ENCODE results near the gene SLC38A10. TPM values are rescaled to one million over a fixed set of nuclear protein-coding genes. Genes with fewer than 3 reads are reported as not detected.

SLC38A10 gene
- total RNA-seq, 1 donor from 2014 or later, result 97.1 TPM

- DNase-seq, result no peak
- Mint-ChIP-seq H3K36me3 (ENCODE audit: low read depth) (peaks cover 53% of the 10 kb centered on the region), H3K27ac (no peak overlapping the region), H3K9me3 (no peaks in the 10 kb centered on the region), H3K4me3 (no peak overlapping the region), H3K27me3 (no peaks in the 10 kb centered on the region), H3K4me1 (peaks cover 11% of the 10 kb centered on the region)
- intact Hi-C loops (cut with micrococcal nuclease), result loop anchor here (2.0 to 5.0 kb wide), 3 partner anchors 42 to 300 kb away; partner anchors contain the start of genes FAAP100 and SLC38A10
- ChIA-PET CTCF (interaction anchor here (0.8 to 3.6 kb wide), 6 partner anchors 13 to 349 kb away, joined by 3 to 26 read pairs (median 5); partner anchors contain the start of genes CEP131, NDUFAF8 and TEPSIN), POLR2A (interaction anchor here (0.6 to 1.5 kb wide), 3 partner anchors 14 to 265 kb away, joined by 3 to 6 read pairs (median 6); partner anchors contain the start of genes ACTG1, NDUFAF8 and TEPSIN)
- no peak for ATAC-seq (ENCODE audit: low read depth)
- TF ChIP-seq CTCF (IDR thresholded peaks at IDR 0.05), result no peak
These were observed 42.7 kb downstream of the SLC38A10 start for GRCh38 chr17:81252326-81252986.

DNA sequence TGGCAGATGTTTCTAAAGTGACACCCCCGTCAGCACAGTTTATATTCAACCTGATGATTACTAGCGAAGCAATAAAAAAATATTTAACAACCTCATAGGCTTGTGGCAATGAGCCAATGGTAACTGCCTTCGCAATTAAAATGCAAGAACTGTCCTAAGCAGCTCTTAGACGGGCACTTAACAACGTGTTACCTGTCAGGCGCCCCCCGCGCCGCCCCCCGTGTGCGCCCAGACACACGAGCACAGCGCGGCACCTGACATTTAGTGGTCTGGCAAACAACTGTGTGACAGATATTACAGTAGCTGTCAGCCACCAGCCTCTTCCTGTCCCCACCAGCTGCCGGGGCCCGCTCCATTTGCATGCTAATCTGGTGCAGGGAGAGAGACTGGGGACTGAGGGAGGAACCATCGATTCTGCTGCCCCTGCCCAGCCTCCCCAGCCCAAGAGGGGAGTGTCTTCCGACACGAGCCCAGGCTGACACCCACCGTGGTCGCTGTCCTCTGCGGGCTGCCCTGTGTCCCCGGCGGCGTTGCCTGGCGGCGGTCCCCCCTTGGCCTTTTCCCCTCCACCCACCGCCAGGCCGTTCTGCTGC, 43.3 kb downstream of the SLC38A10 start:
- no peak overlapping the region for H3K4me3 Mint-ChIP-seq
- H3K27me3 Mint-ChIP-seq, result no peaks in the 10 kb centered on the region
- peaks cover 11% of the 10 kb centered on the region for H3K4me1 Mint-ChIP-seq
- H3K27ac Mint-ChIP-seq, result no peak overlapping the region
- ATAC-seq (ENCODE audit: low read depth) (no peak), DNase-seq (no peak)
- peaks cover 48% of the 10 kb centered on the region for H3K36me3 Mint-ChIP-seq (ENCODE audit: low read depth)
- H3K9me3 Mint-ChIP-seq, result no peaks in the 10 kb centered on the region
- CTCF ChIA-PET, result no interaction called here
- intact Hi-C loops (cut with micrococcal nuclease), result loop anchor here (2.0 to 5.0 kb wide), 3 partner anchors 43 to 300 kb away; partner anchors contain the start of genes FAAP100 and SLC38A10
- POLR2A ChIA-PET, result interaction anchor here (1.5 kb wide), 1 partner anchor 13 kb away, joined by 6 read pairs; the partner anchor contains the start of genes NDUFAF8 and TEPSIN
- TF ChIP-seq CTCF (IDR thresholded peaks at IDR 0.05), result no peak

- ChIA-PET POLR2A (interaction anchor here (1.5 kb wide), 1 partner anchor 12 kb away, joined by 6 read pairs; the partner anchor contains the start of genes NDUFAF8 and TEPSIN), CTCF (no interaction called here)
- Mint-ChIP-seq H3K9me3 (no peaks in the 10 kb centered on the region), H3K4me3 (no peak overlapping the region), H3K27ac (no peak overlapping the region), H3K36me3 (ENCODE audit: low read depth) (peaks cover 49% of the 10 kb centered on the region), H3K4me1 (peaks cover 11% of the 10 kb centered on the region), H3K27me3 (no peaks in the 10 kb centered on the region)
- intact Hi-C loops (cut with micrococcal nuclease), result loop anchor here (5.0 kb wide), 2 partner anchors 136 to 301 kb away; partner anchors contain the start of gene FAAP100
- ATAC-seq (ENCODE audit: low read depth) (no peak), DNase-seq (no peak)
- TF ChIP-seq CTCF (IDR thresholded peaks at IDR 0.05), result no peak
These were observed 43.9 kb downstream of the SLC38A10 start for GRCh38 chr17:81251094-81251708.

DNA sequence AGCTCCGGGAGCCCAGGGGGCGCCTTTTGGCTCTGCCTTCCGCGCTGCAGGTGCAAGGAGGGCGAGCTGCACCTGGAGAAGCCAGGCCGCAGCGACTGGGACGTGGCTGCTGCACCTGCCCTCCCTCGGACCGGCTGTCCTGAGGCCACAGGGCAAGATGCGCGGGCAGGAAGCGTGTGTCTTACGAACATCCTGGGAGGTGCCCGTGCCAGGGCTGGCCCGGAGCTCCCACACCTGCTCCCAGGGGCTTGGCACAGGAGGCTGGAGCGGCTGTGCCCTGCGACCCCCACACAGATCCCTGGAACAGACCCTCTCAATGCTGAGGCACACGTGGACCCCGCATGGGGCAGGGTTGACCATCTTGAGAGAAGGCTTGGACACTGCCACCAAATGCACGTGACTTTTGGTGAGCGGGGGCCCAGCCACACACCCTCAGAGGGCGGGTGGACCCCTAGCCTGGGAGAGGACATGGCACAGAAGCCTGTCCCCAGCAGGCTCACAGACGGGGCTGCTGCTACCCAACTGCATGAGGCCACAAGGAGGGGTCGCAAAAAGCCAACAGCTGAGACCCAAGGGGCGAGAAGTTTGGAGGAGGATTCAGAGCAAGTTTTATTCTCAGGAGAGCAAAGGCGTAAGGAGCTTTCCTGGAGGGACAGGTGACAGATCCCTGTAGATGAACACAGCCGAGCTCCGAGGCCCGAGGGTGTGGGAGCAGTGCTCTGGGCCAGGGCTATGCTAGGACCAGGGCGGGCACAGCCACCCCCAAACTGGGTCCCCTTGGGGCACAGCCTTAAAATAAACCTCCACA, 44.6 kb downstream of the SLC38A10 start:
- TF ChIP-seq CTCF (IDR thresholded peaks at IDR 0.05), result no peak
- no peaks in the 10 kb centered on the region for H3K27me3 Mint-ChIP-seq
- ATAC-seq (ENCODE audit: low read depth), result no peak
- CTCF ChIA-PET, result no interaction called here
- POLR2A ChIA-PET, result interaction anchor here (1.5 kb wide), 1 partner anchor 12 kb away, joined by 6 read pairs; the partner anchor contains the start of genes NDUFAF8 and TEPSIN
- peaks cover 11% of the 10 kb centered on the region for H3K4me1 Mint-ChIP-seq
- no peak overlapping the region for H3K27ac Mint-ChIP-seq
- DNase-seq, result no peak
- no peak overlapping the region for H3K4me3 Mint-ChIP-seq
- H3K36me3 Mint-ChIP-seq (ENCODE audit: low read depth), result peaks cover 46% of the 10 kb centered on the region
- H3K9me3 Mint-ChIP-seq, result no peaks in the 10 kb centered on the region
- intact Hi-C loops (cut with micrococcal nuclease), result loop anchor here (5.0 kb wide), 2 partner anchors 137 to 302 kb away; partner anchors contain the start of gene FAAP100

All from activated B cell treated with CpG ODN at 0.5 μM for 24 hours (primary cell).